Activated naive CD4-positive, alpha-beta T cell treated with anti-CD3 and anti-CD28 coated beads for 36 hours (primary cell): ENCODE data around the gene HIGD1A. TPM values are rescaled to one million over a fixed set of nuclear protein-coding genes. Genes with fewer than 3 reads are reported as not detected.

Experiments used
- CTCF ChIA-PET: fragments of 350-600 bp; sonication (Branson Sonifier 250); formaldehyde crosslinking; loops from one replicate; lab custom pipeline; 2021; ENCODE audit warnings: antibody characterized with exemption; lab: Charles Lee
- DNase-seq: peaks from one replicate; pipeline ENCODE4 v3.0.0-alpha.2; 2020
- H3K27ac Mint-ChIP-seq: one replicate; pipeline ENCODE4 v1.8.0; 2021; ENCODE audit warnings: mild to moderate bottlenecking, mixed read lengths
- H3K27me3 Mint-ChIP-seq: one replicate; pipeline ENCODE4 v1.8.0; 2021; ENCODE audit warnings: low read depth, mixed read lengths
- H3K36me3 Mint-ChIP-seq: one replicate; pipeline ENCODE4 v1.8.0; 2021; ENCODE audit warnings: low read depth, mixed read lengths
- H3K4me1 Mint-ChIP-seq: one replicate; pipeline ENCODE4 v1.8.0; 2021; ENCODE audit warnings: low read depth, mixed read lengths
- H3K4me3 Mint-ChIP-seq: one replicate; pipeline ENCODE4 v1.8.0; 2021; ENCODE audit warnings: mild to moderate bottlenecking, moderate library complexity, mixed read lengths
- H3K9me3 Mint-ChIP-seq: one replicate; pipeline ENCODE4 v1.8.0; 2021; ENCODE audit warnings: mixed read lengths
- intact Hi-C: fragments of 100-400 bp; cut with micrococcal nuclease; formaldehyde crosslinking; loops from one replicate; pipeline ENCODE4 v1.15.1; 2023
- total RNA-seq, 2 experiments: library from RNA; stranded (reverse); gene quantifications; one replicate each; pipeline ENCODE4 v1.2.3, GENCODE V29; 2021

The HIGD1A gene
- 10 to 100 TPM; 57.1 to 66.4 TPM for total RNA-seq

DNA sequence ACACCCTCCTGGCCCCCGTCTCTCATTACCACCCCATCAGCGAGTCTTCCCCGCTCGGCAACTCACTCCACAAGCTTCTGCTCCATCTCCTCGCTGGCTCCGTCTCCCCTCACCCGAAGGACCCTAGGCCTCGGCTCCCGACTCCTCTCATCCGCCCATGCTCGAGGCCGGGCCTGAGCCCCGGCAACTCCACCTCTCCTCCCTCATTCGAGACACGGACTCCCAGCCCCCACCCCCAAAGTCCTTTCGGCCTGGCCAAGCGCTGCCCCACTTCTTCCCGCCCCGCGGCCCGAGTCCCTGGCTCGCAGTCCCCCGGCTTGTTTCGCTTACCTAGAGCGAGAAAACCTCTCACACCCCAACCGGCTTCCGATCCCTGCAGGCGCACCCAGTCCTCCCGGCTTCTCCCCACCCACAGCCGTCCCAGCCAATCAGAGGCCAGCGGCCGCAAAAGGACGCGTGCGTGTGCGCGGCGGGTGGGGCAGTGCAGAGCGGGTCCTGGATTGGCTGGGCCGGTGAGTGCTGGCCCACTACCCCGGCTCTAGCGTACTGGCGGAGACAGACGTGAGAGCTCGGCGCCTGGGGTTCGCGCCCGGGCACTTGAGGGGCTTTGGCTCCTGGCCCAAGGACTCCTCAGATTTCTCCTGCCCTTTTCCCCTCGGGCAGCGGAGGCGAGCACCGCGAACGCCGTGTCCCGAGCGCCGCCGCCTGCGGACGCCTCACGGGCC lies at the start of gene HIGD1A:
Gene HIGD1A (minus strand): TSS at position 385 of the 725 bp plus-strand sequence. CDS start 10,237 bp downstream, outside the sequence.
- Mint-ChIP-seq H3K9me3 (no peaks in the 10 kb centered on the region), H3K4me3 (peak within 1 kb of the TSS; percentile 96), H3K27me3 (peaks cover 11% of the 10 kb centered on the region), H3K27ac (peak within 1 kb of the TSS; percentile 86), H3K4me1 (peaks cover 42% of the 10 kb centered on the region), H3K36me3 (peaks cover 10% of the 10 kb centered on the region)
- intact Hi-C loops = loop anchor here (1.0 to 10.0 kb wide), 7 partner anchors 31 to 842 kb away; partner anchors contain the start of genes ANO10, CCDC13, POMGNT2 and SEC22C
- CTCF ChIA-PET = interaction anchor here (1.1 to 1.4 kb wide), 3 partner anchors 24 to 35 kb away, joined by 3 to 6 read pairs (median 3); no protein-coding TSS in a partner anchor
- peak; percentile 95 for DNase-seq

DNA sequence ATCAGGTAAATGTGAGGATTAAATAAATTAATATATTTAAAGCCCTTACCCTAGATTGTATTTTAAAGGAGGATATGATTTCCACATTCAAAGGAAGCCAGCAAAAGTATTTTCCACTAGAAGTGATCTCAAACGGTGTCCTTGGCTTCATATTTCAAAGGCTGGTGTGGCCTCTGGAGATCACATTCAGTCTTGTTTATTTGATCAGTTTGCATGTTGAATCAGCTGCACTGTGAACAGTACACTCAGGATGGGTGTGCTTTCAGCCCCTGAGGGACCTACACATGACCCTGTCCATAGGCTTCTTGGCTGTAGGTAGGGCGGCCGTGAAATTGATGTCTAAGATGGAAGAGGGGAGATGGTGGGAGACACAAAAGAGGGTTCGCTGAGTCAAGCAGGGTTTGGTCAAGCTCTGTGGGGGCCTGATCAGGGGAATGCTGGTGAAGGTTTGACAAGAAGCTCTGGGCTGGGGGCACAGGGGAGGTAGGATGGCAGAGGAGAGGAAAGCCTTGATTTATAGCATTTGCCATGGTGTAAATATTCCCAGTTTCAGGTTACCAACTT lies 49.5 kb upstream of the HIGD1A start:
- intact Hi-C loops = no loop called here
- CTCF ChIA-PET = interaction anchor here (1.4 kb wide), 1 partner anchor 23 kb away, joined by 3 read pairs; no protein-coding TSS in a partner anchor
- Mint-ChIP-seq H3K36me3 (no peaks in the 10 kb centered on the region), H3K4me3 (no peak overlapping the region), H3K9me3 (no peaks in the 10 kb centered on the region), H3K27me3 (peaks cover 6% of the 10 kb centered on the region), H3K27ac (no peak overlapping the region), H3K4me1 (no peaks in the 10 kb centered on the region)
- no peak for DNase-seq

DNA sequence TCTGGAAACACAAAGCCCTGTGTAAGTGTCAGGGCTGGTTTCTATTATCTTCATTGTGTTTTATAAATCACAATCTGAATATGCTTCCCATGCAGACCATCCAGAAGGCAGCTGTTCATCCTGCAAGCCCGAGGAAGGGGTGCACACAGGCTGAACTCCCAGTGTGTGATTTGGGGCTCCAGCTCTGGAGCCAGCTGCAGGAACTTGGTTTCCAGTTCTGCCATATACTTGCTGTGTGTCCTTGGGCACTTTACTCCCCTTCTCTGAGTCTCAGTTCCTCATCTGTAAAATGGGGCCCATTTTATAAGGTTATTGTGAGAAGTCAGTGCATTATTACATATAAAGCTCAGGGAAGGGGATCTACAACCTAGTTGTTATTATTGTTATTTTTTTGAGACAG lies 48.8 kb upstream of the HIGD1A start:
- CTCF ChIA-PET = interaction anchor here (1.1 to 1.6 kb wide), 3 partner anchors 10 to 22 kb away, joined by 3 to 5 read pairs (median 3); no protein-coding TSS in a partner anchor
- Mint-ChIP-seq H3K4me3 (no peak overlapping the region), H3K9me3 (no peaks in the 10 kb centered on the region), H3K27ac (no peak overlapping the region), H3K36me3 (no peaks in the 10 kb centered on the region), H3K27me3 (peaks cover 6% of the 10 kb centered on the region), H3K4me1 (no peaks in the 10 kb centered on the region)
- no peak for DNase-seq
- intact Hi-C loops = no loop called here

DNA sequence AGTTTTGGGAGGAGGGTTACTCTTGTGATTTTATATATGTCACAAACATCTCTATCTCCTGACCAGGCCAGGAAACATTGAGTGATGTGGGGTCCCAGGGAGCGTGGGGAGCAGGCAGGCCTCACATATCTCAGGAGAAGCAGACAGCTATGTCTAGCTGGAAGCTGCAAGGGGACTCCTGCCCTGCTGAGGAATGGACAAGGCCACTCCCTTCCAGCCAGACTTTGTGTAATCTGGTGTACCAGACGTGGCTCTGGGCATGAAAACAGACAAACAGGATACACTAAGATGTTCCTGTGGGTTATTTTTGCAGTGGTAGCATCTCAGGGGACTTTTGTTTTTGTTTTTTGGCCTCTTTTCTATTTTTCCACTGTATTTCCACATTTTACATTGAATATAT lies 48.2 kb upstream of the HIGD1A start:
- Mint-ChIP-seq H3K27ac (no peak overlapping the region), H3K27me3 (peaks cover 6% of the 10 kb centered on the region), H3K36me3 (no peaks in the 10 kb centered on the region), H3K4me3 (no peak overlapping the region), H3K4me1 (peaks cover 4% of the 10 kb centered on the region), H3K9me3 (no peaks in the 10 kb centered on the region)
- intact Hi-C loops = no loop called here
- CTCF ChIA-PET = interaction anchor here (0.8 to 1.6 kb wide), 4 partner anchors 9 to 70 kb away, joined by 3 to 5 read pairs (median 3); no protein-coding TSS in a partner anchor
- no peak for DNase-seq

DNA sequence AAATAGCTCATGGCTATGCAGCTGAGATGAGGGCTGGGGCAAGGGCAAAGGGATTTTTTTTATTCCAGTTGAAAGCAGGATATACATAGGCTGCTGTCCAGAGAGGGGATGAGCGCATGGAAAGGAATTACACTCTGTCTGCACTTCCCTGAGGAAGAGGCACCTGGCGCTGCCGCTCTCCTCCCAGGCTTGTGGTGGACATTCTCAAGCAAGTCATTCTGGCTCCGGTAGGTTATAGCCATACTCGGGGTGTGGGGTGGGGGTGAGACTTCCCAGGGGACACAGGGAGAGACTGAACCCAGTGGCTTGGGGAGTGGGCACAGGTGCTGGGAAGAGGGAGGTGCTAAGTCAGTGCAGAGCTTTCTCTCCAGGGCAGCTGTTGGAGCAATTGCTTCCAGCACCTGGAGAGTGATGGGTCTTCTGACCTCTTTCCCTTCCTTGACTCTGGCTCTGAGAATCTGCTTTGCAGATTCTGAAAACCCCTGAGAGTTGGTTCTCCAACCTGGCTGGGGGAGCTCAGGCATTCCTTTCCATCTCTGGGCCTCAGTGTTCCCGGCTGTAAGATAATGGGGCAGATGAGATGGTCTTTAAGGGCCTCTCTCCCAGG lies 47.0 kb upstream of the HIGD1A start:
- H3K27me3 Mint-ChIP-seq = peaks cover 4% of the 10 kb centered on the region
- DNase-seq = no peak
- no peaks in the 10 kb centered on the region for H3K36me3 Mint-ChIP-seq
- CTCF ChIA-PET = interaction anchor here (0.6 to 1.6 kb wide), 2 partner anchors 12 to 21 kb away, joined by 5 to 6 read pairs; no protein-coding TSS in a partner anchor
- H3K4me1 Mint-ChIP-seq = peaks cover 15% of the 10 kb centered on the region
- H3K9me3 Mint-ChIP-seq = no peaks in the 10 kb centered on the region
- intact Hi-C loops = no loop called here
- no peak overlapping the region for H3K4me3 Mint-ChIP-seq
- no peak overlapping the region for H3K27ac Mint-ChIP-seq

DNA sequence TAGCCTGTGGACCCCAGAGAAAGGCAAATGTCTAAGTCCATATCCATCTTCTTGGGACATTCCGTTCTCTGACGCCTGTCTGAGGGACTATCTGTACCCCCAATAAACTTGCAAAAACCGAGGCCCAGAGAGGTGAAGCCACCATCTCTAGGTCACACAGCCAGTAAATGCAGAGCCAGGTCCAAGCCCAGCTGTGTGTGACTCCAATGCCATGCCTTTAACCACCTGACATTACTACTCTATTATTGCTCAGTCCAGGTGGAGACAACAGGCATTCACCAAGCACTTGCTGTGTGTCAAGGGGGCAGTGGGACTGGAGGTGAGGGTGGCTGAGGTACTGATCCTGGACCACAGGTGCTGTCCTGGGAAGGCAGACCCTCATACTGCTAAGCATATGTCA lies 46.0 kb upstream of the HIGD1A start:
- CTCF ChIA-PET = interaction anchor here (1.6 kb wide), 1 partner anchor 11 kb away, joined by 4 read pairs; no protein-coding TSS in a partner anchor
- peaks cover 16% of the 10 kb centered on the region for H3K4me1 Mint-ChIP-seq
- H3K36me3 Mint-ChIP-seq = no peaks in the 10 kb centered on the region
- no peak overlapping the region for H3K27ac Mint-ChIP-seq
- intact Hi-C loops = no loop called here
- H3K9me3 Mint-ChIP-seq = no peaks in the 10 kb centered on the region
- DNase-seq = no peak
- H3K27me3 Mint-ChIP-seq = peaks cover 2% of the 10 kb centered on the region
- H3K4me3 Mint-ChIP-seq = no peak overlapping the region

DNA sequence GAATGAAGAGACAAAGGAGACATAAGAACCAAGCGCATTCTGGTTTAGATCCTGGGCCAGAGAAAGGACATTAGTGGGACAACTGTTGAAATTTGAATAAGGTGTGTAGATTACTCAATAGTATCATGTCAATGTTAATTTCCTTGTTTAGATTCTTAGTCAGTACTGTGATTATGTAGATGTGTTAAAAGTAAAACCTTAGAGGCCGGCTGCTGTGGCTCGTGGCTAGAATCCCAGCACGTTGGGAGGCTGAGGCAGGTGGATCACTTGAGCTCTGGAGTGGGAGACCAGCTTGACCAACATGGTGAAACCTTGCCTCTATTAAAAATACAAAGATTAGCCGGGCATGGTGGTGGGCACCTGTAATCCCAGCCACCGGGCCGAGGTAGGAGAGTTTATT lies 44.7 kb upstream of the HIGD1A start:
- no peaks in the 10 kb centered on the region for H3K27me3 Mint-ChIP-seq
- intact Hi-C loops = no loop called here
- H3K27ac Mint-ChIP-seq = no peak overlapping the region
- no peaks in the 10 kb centered on the region for H3K9me3 Mint-ChIP-seq
- no peaks in the 10 kb centered on the region for H3K36me3 Mint-ChIP-seq
- DNase-seq = no peak
- CTCF ChIA-PET = no interaction called here
- H3K4me3 Mint-ChIP-seq = no peak overlapping the region
- peaks cover 16% of the 10 kb centered on the region for H3K4me1 Mint-ChIP-seq

DNA sequence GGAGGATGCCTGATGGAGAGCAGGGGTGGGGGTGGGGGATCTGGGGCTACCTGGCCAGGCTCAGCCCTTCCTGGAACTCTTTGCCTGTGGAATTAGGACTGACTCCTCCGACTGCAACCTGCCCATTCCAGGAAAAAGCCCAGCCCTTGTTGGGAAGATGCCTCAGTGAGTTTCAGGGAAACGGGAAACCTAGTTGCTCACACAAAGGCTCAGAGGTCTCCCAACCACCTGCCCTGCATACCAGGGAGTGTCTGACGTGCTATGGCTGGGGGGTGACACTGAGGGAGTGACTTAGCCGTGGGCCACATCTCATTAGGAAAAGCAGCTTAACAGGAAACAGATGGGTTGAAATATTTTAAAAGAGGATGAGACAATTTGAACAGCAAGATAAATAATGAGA lies 43.4 kb upstream of the HIGD1A start:
- intact Hi-C loops = no loop called here
- H3K9me3 Mint-ChIP-seq = no peaks in the 10 kb centered on the region
- peaks cover 16% of the 10 kb centered on the region for H3K4me1 Mint-ChIP-seq

DNA sequence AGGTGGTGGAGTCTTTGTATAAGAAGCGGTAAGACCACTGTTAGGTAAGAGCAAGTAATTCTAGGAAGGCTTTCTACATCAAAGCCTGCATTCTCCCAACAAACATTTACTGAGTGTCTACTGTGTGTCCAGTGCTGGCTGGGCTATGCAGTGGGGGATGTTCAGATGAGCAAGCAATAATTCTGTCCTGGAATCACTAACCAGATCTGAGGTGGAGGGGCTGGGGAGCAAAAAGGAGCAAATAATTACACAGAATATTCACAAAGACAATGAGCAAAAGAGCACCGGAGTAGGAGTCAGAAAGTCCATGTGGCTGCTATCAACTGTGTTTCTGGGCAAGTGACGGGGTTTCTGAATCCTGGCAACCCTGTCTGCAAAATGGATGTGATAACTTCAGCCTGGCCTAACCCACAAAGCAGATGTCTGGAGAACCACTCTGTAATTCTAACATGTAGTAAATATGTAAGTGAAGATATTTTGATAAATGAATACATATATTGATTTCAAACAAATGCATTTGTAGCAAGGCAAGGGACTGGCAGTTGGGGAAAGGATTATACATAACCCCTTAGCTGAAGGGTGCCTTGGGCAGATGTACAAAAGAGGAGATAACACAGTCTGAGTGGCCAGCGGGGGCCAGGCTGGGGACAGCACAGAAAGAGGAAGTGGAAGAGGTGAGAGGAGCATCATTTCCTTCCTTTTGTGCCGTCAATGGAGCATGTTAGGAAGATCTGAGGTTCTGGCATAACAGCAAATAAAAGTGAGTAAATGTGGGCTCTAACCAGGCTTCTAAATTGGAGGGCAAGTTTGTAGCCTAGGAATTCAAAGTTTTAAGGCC lies 42.6 kb upstream of the HIGD1A start:
- intact Hi-C loops = no loop called here
- CTCF ChIA-PET = no interaction called here
- H3K4me3 Mint-ChIP-seq = no peak overlapping the region

More for the DNA sequence above, 43.4 kb upstream of the HIGD1A start:
- no peak for DNase-seq
- H3K36me3 Mint-ChIP-seq = no peaks in the 10 kb centered on the region
- CTCF ChIA-PET = interaction anchor here (0.7 kb wide), 1 partner anchor 38 kb away, joined by 3 read pairs; the partner anchor contains the start of gene ACKR2
- H3K27me3 Mint-ChIP-seq = no peaks in the 10 kb centered on the region
- no peak overlapping the region for H3K4me3 Mint-ChIP-seq
- H3K27ac Mint-ChIP-seq = no peak overlapping the region

DNA sequence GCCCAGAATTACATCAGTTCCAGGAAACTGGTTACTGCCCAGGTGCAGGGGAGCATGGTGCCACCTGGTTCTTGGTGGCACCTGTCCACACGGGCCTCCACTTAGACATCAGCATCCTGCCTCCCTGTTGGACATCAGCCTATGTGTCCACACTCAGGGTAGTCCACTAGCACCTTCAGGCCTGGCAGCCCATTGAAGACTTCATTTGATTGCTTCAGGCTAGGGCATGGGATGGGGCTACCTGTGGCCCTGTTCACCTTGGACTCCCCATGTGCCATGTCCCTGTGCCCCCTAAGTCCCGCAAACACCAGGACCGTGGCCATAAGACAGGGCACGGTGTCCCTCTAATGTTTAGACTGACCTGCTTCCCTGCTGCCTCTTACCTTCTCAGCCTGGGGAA lies 40.5 kb upstream of the HIGD1A start:
- CTCF ChIA-PET = interaction anchor here (0.7 kb wide), 1 partner anchor 12 kb away, joined by 3 read pairs; no protein-coding TSS in a partner anchor
- H3K36me3 Mint-ChIP-seq = no peaks in the 10 kb centered on the region
- intact Hi-C loops = no loop called here
- DNase-seq = no peak
- no peak overlapping the region for H3K27ac Mint-ChIP-seq
- H3K4me1 Mint-ChIP-seq = peaks cover 16% of the 10 kb centered on the region
- H3K27me3 Mint-ChIP-seq = no peaks in the 10 kb centered on the region
- no peaks in the 10 kb centered on the region for H3K9me3 Mint-ChIP-seq
- H3K4me3 Mint-ChIP-seq = no peak overlapping the region

More for the DNA sequence above, 42.6 kb upstream of the HIGD1A start:
- no peaks in the 10 kb centered on the region for H3K9me3 Mint-ChIP-seq
- peaks cover 16% of the 10 kb centered on the region for H3K4me1 Mint-ChIP-seq
- no peaks in the 10 kb centered on the region for H3K27me3 Mint-ChIP-seq
- H3K27ac Mint-ChIP-seq = peak overlapping the region; percentile 28
- peak; percentile 25 for DNase-seq
- H3K36me3 Mint-ChIP-seq = no peaks in the 10 kb centered on the region

DNA sequence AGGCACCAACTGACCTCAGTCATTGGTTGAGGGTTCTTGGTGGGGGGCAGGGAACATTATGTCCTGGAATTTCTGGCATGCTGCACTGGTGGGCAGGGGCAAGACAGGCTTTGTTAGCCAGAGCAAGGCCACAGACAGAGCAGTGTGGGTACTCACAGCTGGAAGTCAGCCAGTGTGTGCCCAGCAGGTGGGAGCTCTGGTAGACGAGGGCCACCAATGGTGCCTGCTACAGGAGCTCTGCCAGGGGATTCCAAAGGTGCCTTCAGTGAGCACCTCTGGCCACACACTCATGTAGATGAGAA lies 40.1 kb upstream of the HIGD1A start:
- CTCF ChIA-PET = interaction anchor here (0.7 to 1.6 kb wide), 2 partner anchors 11 to 37 kb away, joined by 3 to 5 read pairs; no protein-coding TSS in a partner anchor
- H3K4me3 Mint-ChIP-seq = no peak overlapping the region
- no peaks in the 10 kb centered on the region for H3K27me3 Mint-ChIP-seq
- peaks cover 16% of the 10 kb centered on the region for H3K4me1 Mint-ChIP-seq
- intact Hi-C loops = no loop called here
- no peak overlapping the region for H3K27ac Mint-ChIP-seq
- no peaks in the 10 kb centered on the region for H3K9me3 Mint-ChIP-seq
- H3K36me3 Mint-ChIP-seq = no peaks in the 10 kb centered on the region
- no peak for DNase-seq
